GM23338 (cell line): Measurements from ENCODE around the gene CCDC138. TPM values are rescaled to one million over a fixed set of nuclear protein-coding genes. Genes with fewer than 3 reads are reported as not detected.

Experiments used
- ATAC-seq: fragments of 200-7000 bp; cut with Tn5 transposase; 3 replicates; pipeline ENCODE4 v1.9.1; 2020
- DNase-seq: peaks from one replicate; pipeline ENCODE4 v3.0.0-alpha.2; 2015; ENCODE audit warnings: low spot score
- H2AFZ ChIP-seq: fragments of 200-600 bp; sonication (generic); 2 replicates; pipeline ENCODE4 v1.8.0; 2016; ENCODE audit warnings: antibody characterized with exemption, mild to moderate bottlenecking, moderate library complexity
- H3F3A ChIP-seq: fragments of 200-600 bp; sonication (generic); replicated peaks from 2 replicates; pipeline ENCODE4 v1.8.0; 2017; ENCODE audit warnings: antibody characterized with exemption, mixed run types, low read depth
- H3K27ac ChIP-seq: fragments of 200-600 bp; sonication (generic); 2 replicates; pipeline ENCODE4 v1.6.1; 2016; ENCODE audit warnings: low read depth
- H3K27me3 ChIP-seq: fragments of 200-600 bp; sonication (generic); 2 replicates; pipeline ENCODE4 v1.8.0; 2016; ENCODE audit warnings: mild to moderate bottlenecking, mixed run types, moderate library complexity; ENCODE audit not compliant: insufficient read depth
- H3K36me3 ChIP-seq: fragments of 200-600 bp; sonication (generic); 2 replicates; pipeline ENCODE4 v1.8.0; 2016; ENCODE audit warnings: mild to moderate bottlenecking; ENCODE audit not compliant: insufficient read depth
- H3K4me1 ChIP-seq: fragments of 200-600 bp; sonication (generic); 2 replicates; pipeline ENCODE4 v1.8.0; 2016; ENCODE audit warnings: mild to moderate bottlenecking, moderate library complexity; ENCODE audit not compliant: insufficient read depth
- H3K4me2 ChIP-seq: fragments of 200-600 bp; sonication (generic); 2 replicates; pipeline ENCODE4 v1.7.1; 2017; ENCODE audit warnings: mixed run types
- H3K4me3 ChIP-seq: fragments of 200-600 bp; sonication (generic); 2 replicates; pipeline ENCODE4 v1.6.1; 2016; ENCODE audit warnings: mixed run types
- H3K79me2 ChIP-seq: fragments of 200-600 bp; sonication (generic); replicated peaks from 2 replicates; pipeline ENCODE4 v1.8.0; 2017; ENCODE audit warnings: mild to moderate bottlenecking; ENCODE audit not compliant: insufficient read depth
- H3K9me2 ChIP-seq: fragments of 200-600 bp; sonication (generic); 2 replicates; pipeline ENCODE4 v1.8.0; 2017; ENCODE audit not compliant: insufficient read depth
- H4K20me1 ChIP-seq: fragments of 200-600 bp; sonication (generic); replicated peaks from 2 replicates; pipeline ENCODE4 v1.8.0; 2017; ENCODE audit warnings: mild to moderate bottlenecking; ENCODE audit not compliant: insufficient read depth
- H3K27ac Mint-ChIP-seq: 2 replicates; pipeline ENCODE4 v1.8.0; 2020; ENCODE audit warnings: inconsistent platforms, mild to moderate bottlenecking, moderate library complexity, mixed read lengths
- H3K27me3 Mint-ChIP-seq: 3 replicates; pipeline ENCODE4 v1.8.0; 2022; ENCODE audit warnings: low read depth, mild to moderate bottlenecking, moderate library complexity, mixed read lengths, inconsistent platforms; ENCODE audit not compliant: insufficient read depth, poor library complexity
- H3K36me3 Mint-ChIP-seq: 3 replicates; pipeline ENCODE4 v1.8.0; 2021; ENCODE audit warnings: low read depth, mild to moderate bottlenecking, inconsistent platforms, moderate library complexity, mixed read lengths
- H3K4me1 Mint-ChIP-seq: 3 replicates; pipeline ENCODE4 v1.8.0; 2020; ENCODE audit warnings: mild to moderate bottlenecking, inconsistent platforms, mixed read lengths
- H3K4me3 Mint-ChIP-seq: 3 replicates; pipeline ENCODE4 v1.8.0; 2021; ENCODE audit warnings: moderate library complexity, mild to moderate bottlenecking, inconsistent platforms, mixed read lengths
- H3K9me3 Mint-ChIP-seq: 3 replicates; pipeline ENCODE4 v1.8.0; 2020; ENCODE audit warnings: moderate library complexity, mild to moderate bottlenecking, inconsistent platforms, mixed read lengths
- CREB1 ChIP-seq: fragments of 250-450 bp; sonication (Bioruptor Pico); IDR thresholded peaks from 2 replicates; pipeline ENCODE4 v1.5.0; 2020; ENCODE audit warnings: low read depth, mild to moderate bottlenecking, moderate library complexity
- CTCF ChIP-seq, 2 experiments: fragments of 200-600 bp in 1 of 2; sonication (generic) in 1 of 2; conservative IDR thresholded peaks; 2 replicates each; pipeline versions ENCODE4 v1.5.1 to v1.6.1; 2016 to 2017; ENCODE audit warnings: antibody characterized with exemption in 2 of 2, low read depth in 2 of 2, mild to moderate bottlenecking in 2 of 2, moderate library complexity in 1 of 2
- EZH2 ChIP-seq: fragments of 200-600 bp; sonication (generic); IDR thresholded peaks from one replicate; pipeline ENCODE4 v1.8.0; 2017; ENCODE audit warnings: antibody characterized with exemption, mild to moderate bottlenecking, low read depth; ENCODE audit not compliant: unreplicated experiment
- EZH2phosphoT487 ChIP-seq: fragments of 200-600 bp; sonication (generic); IDR thresholded peaks from one replicate; pipeline ENCODE4 v1.8.1; 2018; ENCODE audit warnings: antibody characterized with exemption; ENCODE audit not compliant: unreplicated experiment
- JUNB ChIP-seq: IDR thresholded peaks from one replicate; pipeline ENCODE4 v1.6.1; 2016; ENCODE audit warnings: antibody characterized with exemption; ENCODE audit not compliant: unreplicated experiment
- NANOG ChIP-seq: IDR thresholded peaks from 2 replicates; pipeline ENCODE4 v1.6.1; 2016; ENCODE audit warnings: antibody characterized with exemption, borderline replicate concordance
- REST ChIP-seq: IDR thresholded peaks from one replicate; pipeline ENCODE4 v1.6.1; 2018; ENCODE audit warnings: antibody characterized with exemption; ENCODE audit not compliant: unreplicated experiment
- STAT1 ChIP-seq: IDR thresholded peaks from one replicate; pipeline ENCODE4 v1.6.1; 2016; ENCODE audit warnings: antibody characterized with exemption; ENCODE audit not compliant: unreplicated experiment
- ZNF331 ChIP-seq: fragments of 250-450 bp; sonication (Bioruptor Pico); IDR thresholded peaks from 2 replicates; pipeline ENCODE4 v1.5.0; 2020; ENCODE audit warnings: low read depth, mild to moderate bottlenecking, moderate library complexity
- polyA plus RNA-seq: library from polyadenylated mRNA; unstranded; fragments of >200 nt; fragmentation: Nextera tagmentation; extraction: Ambion mirVana; gene quantifications from 2 replicates; pipeline ENCODE4 v1.2.1, GENCODE V29; 2016
- total RNA-seq: library from RNA; depleted of rRNA; stranded (reverse); fragments of >200 nt; shearing (Covaris generic); gene quantifications from 2 replicates; pipeline ENCODE4 v1.2.3, GENCODE V29; 2014
- TF ChIP-seq, protein P1 (sequence below): IDR thresholded peaks from 2 replicates; pipeline ENCODE4 v1.6.1; 2016; ENCODE audit warnings: antibody characterized with exemption

The CCDC138 gene
- total and polyA plus RNA-seq, 2 experiments from 2014 or later = 30.8 to 31.6 TPM

- no peak overlapping the region for H3K4me3 ChIP-seq
- Mint-ChIP-seq H3K27ac (no peak overlapping the region), H3K9me3 (no peaks in the 10 kb centered on the region), H3K4me1 (no peaks in the 10 kb centered on the region; the same call in 2 of the 3 replicates), H3K36me3 (no peaks in the 10 kb centered on the region; the same call in 2 of the 3 replicates), H3K27me3 (no peaks in the 10 kb centered on the region), H3K4me3 (no peak overlapping the region)
- no peak for DNase-seq
- no peaks in the 10 kb centered on the region for H3K79me2 ChIP-seq
- no peak overlapping the region for H2AFZ ChIP-seq
- H3K9me2 ChIP-seq = no peaks in the 10 kb centered on the region
- no peaks in the 10 kb centered on the region for H3K36me3 ChIP-seq
- no peaks in the 10 kb centered on the region for H3K27me3 ChIP-seq
- no peak overlapping the region for H3K27ac ChIP-seq
- H3K4me1 ChIP-seq = no peaks in the 10 kb centered on the region
- H4K20me1 ChIP-seq = no peaks in the 10 kb centered on the region
- ATAC-seq = no peak
- no peak for TF ChIP-seq CREB1 (CRISPR knock-in tag)
- TF ChIP-seq STAT1 = no peak
- no peak for TF ChIP-seq NANOG
- TF ChIP-seq CTCF (conservative IDR thresholded peaks at IDR 0.05; ENCODE audit: low read depth in 2 of 2) = no peak
- TF ChIP-seq REST = no peak
- TF ChIP-seq EZH2 = no peak
- no peak overlapping the region for H3K4me2 ChIP-seq
- H3F3A ChIP-seq = no peaks in the 10 kb centered on the region
Measured at GRCh38 chr2:108910541-108911396, 124.2 kb downstream of the CCDC138 start.

GRCh38 chr2:108911401-108911800 lies 124.8 kb downstream of the CCDC138 start:
- H3K27me3 ChIP-seq = no peaks in the 10 kb centered on the region
- Mint-ChIP-seq H3K27me3 (no peaks in the 10 kb centered on the region), H3K36me3 (no peaks in the 10 kb centered on the region; the same call in 2 of the 3 replicates), H3K9me3 (no peaks in the 10 kb centered on the region), H3K27ac (no peak overlapping the region), H3K4me3 (no peak overlapping the region), H3K4me1 (no peaks in the 10 kb centered on the region; the same call in 2 of the 3 replicates)
- no peaks in the 10 kb centered on the region for H3F3A ChIP-seq
- no peak overlapping the region for H3K4me2 ChIP-seq
- no peak for DNase-seq
- no peak for ATAC-seq
- H3K9me2 ChIP-seq = no peaks in the 10 kb centered on the region
- H3K4me3 ChIP-seq = no peak overlapping the region
- H3K4me1 ChIP-seq = no peaks in the 10 kb centered on the region
- TF ChIP-seq STAT1 = no peak
- no peak for TF ChIP-seq CREB1 (CRISPR knock-in tag)
- TF ChIP-seq EZH2 = no peak
- no peak for TF ChIP-seq JUNB
- TF ChIP-seq REST = no peak
- TF ChIP-seq EZH2phosphoT487 = no peak
- no peak for TF ChIP-seq ZNF331 (CRISPR knock-in tag)
- TF ChIP-seq, protein P1, sequence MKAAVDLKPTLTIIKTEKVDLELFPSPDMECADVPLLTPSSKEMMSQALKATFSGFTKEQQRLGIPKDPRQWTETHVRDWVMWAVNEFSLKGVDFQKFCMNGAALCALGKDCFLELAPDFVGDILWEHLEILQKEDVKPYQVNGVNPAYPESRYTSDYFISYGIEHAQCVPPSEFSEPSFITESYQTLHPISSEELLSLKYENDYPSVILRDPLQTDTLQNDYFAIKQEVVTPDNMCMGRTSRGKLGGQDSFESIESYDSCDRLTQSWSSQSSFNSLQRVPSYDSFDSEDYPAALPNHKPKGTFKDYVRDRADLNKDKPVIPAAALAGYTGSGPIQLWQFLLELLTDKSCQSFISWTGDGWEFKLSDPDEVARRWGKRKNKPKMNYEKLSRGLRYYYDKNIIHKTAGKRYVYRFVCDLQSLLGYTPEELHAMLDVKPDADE = no peak
- no peak overlapping the region for H2AFZ ChIP-seq
- no peaks in the 10 kb centered on the region for H3K79me2 ChIP-seq
- no peak overlapping the region for H3K27ac ChIP-seq
- no peaks in the 10 kb centered on the region for H3K36me3 ChIP-seq
- H4K20me1 ChIP-seq = no peaks in the 10 kb centered on the region
